ENCODE measurements around the gene ADAMTSL2.

ADAMTSL2 gene

DNA sequence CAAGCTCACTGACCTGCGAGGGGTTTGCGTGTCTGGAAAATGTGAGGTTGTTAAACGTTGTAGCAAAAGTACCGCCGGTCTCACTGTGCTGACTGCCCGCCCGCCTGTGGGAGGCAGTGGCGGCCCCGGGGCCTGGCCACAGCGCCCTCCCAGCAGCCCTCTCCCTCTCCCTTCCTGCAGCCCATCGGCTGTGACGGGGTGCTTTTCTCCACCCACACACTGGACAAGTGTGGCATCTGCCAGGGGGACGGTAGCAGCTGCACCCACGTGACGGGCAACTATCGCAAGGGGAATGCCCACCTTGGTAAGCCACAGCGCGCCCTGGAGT, 6.2 kb downstream of the ADAMTSL2 start:
- no peak for TF ChIP-seq SPI1 (IDR thresholded peaks at IDR 0.05; ENCODE audit: borderline replicate concordance, low read depth)
- TF ChIP-seq, protein P1, sequence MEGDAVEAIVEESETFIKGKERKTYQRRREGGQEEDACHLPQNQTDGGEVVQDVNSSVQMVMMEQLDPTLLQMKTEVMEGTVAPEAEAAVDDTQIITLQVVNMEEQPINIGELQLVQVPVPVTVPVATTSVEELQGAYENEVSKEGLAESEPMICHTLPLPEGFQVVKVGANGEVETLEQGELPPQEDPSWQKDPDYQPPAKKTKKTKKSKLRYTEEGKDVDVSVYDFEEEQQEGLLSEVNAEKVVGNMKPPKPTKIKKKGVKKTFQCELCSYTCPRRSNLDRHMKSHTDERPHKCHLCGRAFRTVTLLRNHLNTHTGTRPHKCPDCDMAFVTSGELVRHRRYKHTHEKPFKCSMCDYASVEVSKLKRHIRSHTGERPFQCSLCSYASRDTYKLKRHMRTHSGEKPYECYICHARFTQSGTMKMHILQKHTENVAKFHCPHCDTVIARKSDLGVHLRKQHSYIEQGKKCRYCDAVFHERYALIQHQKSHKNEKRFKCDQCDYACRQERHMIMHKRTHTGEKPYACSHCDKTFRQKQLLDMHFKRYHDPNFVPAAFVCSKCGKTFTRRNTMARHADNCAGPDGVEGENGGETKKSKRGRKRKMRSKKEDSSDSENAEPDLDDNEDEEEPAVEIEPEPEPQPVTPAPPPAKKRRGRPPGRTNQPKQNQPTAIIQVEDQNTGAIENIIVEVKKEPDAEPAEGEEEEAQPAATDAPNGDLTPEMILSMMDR (IDR thresholded peaks at IDR 0.05; ENCODE audit: insufficient read depth, low read length), result no peak
- TF ChIP-seq GABPA (IDR thresholded peaks at IDR 0.05; ENCODE audit: low read depth), result no peak
- TF ChIP-seq, protein P2, sequence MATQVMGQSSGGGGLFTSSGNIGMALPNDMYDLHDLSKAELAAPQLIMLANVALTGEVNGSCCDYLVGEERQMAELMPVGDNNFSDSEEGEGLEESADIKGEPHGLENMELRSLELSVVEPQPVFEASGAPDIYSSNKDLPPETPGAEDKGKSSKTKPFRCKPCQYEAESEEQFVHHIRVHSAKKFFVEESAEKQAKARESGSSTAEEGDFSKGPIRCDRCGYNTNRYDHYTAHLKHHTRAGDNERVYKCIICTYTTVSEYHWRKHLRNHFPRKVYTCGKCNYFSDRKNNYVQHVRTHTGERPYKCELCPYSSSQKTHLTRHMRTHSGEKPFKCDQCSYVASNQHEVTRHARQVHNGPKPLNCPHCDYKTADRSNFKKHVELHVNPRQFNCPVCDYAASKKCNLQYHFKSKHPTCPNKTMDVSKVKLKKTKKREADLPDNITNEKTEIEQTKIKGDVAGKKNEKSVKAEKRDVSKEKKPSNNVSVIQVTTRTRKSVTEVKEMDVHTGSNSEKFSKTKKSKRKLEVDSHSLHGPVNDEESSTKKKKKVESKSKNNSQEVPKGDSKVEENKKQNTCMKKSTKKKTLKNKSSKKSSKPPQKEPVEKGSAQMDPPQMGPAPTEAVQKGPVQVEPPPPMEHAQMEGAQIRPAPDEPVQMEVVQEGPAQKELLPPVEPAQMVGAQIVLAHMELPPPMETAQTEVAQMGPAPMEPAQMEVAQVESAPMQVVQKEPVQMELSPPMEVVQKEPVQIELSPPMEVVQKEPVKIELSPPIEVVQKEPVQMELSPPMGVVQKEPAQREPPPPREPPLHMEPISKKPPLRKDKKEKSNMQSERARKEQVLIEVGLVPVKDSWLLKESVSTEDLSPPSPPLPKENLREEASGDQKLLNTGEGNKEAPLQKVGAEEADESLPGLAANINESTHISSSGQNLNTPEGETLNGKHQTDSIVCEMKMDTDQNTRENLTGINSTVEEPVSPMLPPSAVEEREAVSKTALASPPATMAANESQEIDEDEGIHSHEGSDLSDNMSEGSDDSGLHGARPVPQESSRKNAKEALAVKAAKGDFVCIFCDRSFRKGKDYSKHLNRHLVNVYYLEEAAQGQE (IDR thresholded peaks at IDR 0.05; ENCODE audit: insufficient replicate concordance, low read depth), result no peak
- TF ChIP-seq POLR2AphosphoS5 (IDR thresholded peaks at IDR 0.05; ENCODE audit: low read depth), result no peak
- H3K27me3 ChIP-seq (ENCODE audit: insufficient read depth, poor library complexity, severe bottlenecking), result peaks cover 3% of the 10 kb centered on the region
- no peak for DNase-seq (ENCODE audit: low read depth in 1 of 2, low spot score in 1 of 2)
- H3K4me3 ChIP-seq (replicated peaks; ENCODE audit: insufficient read depth, low read length), result no peak overlapping the region
- H3K27ac ChIP-seq (replicated peaks), result no peak overlapping the region

DNA sequence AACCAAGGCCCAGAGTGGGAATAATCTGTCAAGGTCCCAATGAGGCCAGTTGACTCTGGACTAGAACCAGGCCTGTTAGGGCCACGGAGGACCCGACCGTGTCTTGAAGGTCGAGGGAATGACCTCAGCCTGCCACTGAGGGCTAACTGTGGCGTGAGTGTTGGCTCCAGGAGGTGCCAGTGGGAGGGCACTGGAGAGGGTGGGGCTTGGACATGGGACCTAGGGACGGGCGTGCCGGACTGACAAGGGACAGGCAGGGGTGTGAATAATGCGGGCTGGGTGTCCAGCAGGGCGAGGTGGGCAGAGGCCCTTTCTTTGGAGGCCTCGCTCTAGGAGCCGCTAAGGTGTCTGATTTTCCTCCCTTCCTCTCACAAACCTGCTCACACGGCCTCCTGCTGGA, 7.5 kb downstream of the ADAMTSL2 start:
- no peak for DNase-seq (ENCODE audit: low read depth in 1 of 2, low spot score in 1 of 2)
- Histone ChIP-seq H3K27ac (replicated peaks) (no peak overlapping the region), H3K4me3 (replicated peaks; ENCODE audit: insufficient read depth, low read length) (no peak overlapping the region), H3K27me3 (ENCODE audit: insufficient read depth, poor library complexity, severe bottlenecking) (no peaks in the 10 kb centered on the region)
- TF ChIP-seq, protein P1 (IDR thresholded peaks at IDR 0.05; ENCODE audit: insufficient read depth, low read length), result no peak
- TF ChIP-seq, protein P2 (IDR thresholded peaks at IDR 0.05; ENCODE audit: insufficient replicate concordance, low read depth), result no peak
- no peak for TF ChIP-seq GABPA (IDR thresholded peaks at IDR 0.05; ENCODE audit: low read depth)
- no peak for TF ChIP-seq SPI1 (IDR thresholded peaks at IDR 0.05; ENCODE audit: borderline replicate concordance, low read depth)
- no peak for TF ChIP-seq POLR2AphosphoS5 (IDR thresholded peaks at IDR 0.05; ENCODE audit: low read depth)

DNA sequence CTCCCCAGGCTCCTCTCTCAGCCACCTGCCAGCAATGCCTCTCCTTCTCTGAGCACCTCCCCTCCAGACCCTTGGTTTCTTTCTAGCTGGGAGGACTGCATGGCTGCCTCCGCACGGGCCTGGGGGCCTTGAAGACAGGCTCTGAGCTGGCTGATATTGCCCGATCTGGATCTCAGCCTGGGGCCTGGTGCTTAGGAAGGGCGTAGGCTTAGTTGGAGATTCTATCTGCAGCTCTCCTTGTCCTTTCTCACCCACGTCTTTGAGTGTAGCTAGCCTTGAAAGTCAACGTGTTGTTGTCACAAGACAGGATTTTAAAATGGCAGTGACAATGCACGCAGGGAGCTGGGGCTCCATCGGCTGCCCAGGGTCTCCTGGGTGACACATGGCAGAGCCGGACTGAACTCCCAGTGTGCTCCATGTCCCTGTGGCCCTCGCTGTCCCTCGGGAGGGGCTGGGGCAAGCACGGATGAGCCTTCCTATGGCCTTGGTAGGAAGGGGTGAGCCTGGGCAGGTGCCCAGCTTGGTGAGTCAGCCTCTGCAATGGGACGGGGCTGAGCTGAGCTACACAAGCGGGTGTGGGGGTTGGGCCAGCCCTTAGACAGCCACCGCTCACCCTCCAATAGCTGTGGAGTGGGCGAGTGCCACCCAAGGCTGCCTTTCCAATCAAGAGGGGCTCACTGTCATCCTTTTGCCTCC, 9.4 kb downstream of the ADAMTSL2 start:
- Histone ChIP-seq H3K27me3 (ENCODE audit: insufficient read depth, poor library complexity, severe bottlenecking) (no peaks in the 10 kb centered on the region), H3K27ac (replicated peaks) (no peak overlapping the region), H3K4me3 (replicated peaks; ENCODE audit: insufficient read depth, low read length) (no peak overlapping the region)
- TF ChIP-seq GABPA (IDR thresholded peaks at IDR 0.05; ENCODE audit: low read depth) (no peak), SPI1 (IDR thresholded peaks at IDR 0.05; ENCODE audit: borderline replicate concordance, low read depth) (no peak), POLR2AphosphoS5 (IDR thresholded peaks at IDR 0.05; ENCODE audit: low read depth) (no peak)
- TF ChIP-seq, protein P2 (IDR thresholded peaks at IDR 0.05; ENCODE audit: insufficient replicate concordance, low read depth), result no peak
- TF ChIP-seq, protein P1 (IDR thresholded peaks at IDR 0.05; ENCODE audit: insufficient read depth, low read length), result no peak
- no peak for DNase-seq (ENCODE audit: low read depth in 1 of 2, low spot score in 1 of 2)

All from HL-60 (cell line).